NT2/D1 (cell line): ENCODE measurements around the gene PIK3R1.

Source experiments
- DNase-seq: peaks from one replicate; pipeline ENCODE4 v3.0.0-alpha.2; 2011; ENCODE audit warnings: low read depth, low spot score
- H3K27me3 ChIP-seq: 2 replicates; pipeline ENCODE4 v1.6.0; 2011; ENCODE audit warnings: mild to moderate bottlenecking; ENCODE audit not compliant: insufficient read length, insufficient read depth
- H3K36me3 ChIP-seq: 2 replicates; pipeline ENCODE4 v1.6.1; 2011; ENCODE audit warnings: mild to moderate bottlenecking, low read length, mixed read lengths; ENCODE audit not compliant: insufficient read depth, insufficient read length
- H3K4me1 ChIP-seq: 2 replicates; pipeline ENCODE4 v1.5.1; 2011; ENCODE audit not compliant: insufficient read depth, insufficient read length
- H3K4me3 ChIP-seq: 2 replicates; pipeline ENCODE4 v1.5.1; 2011; ENCODE audit warnings: low read depth; ENCODE audit not compliant: insufficient read length
- H3K9ac ChIP-seq: 2 replicates; pipeline ENCODE4 v1.6.0; 2011; ENCODE audit warnings: low read depth; ENCODE audit not compliant: insufficient read length
- H3K9me3 ChIP-seq: 2 replicates; pipeline ENCODE4 v1.5.1; 2011; ENCODE audit warnings: mild to moderate bottlenecking, low read length; ENCODE audit not compliant: insufficient read depth
- SUZ12 ChIP-seq: IDR thresholded peaks from 2 replicates; pipeline ENCODE4 v1.6.1; 2011; ENCODE audit not compliant: insufficient read length, insufficient read depth; ENCODE audit errors: extremely low read depth
- YY1 ChIP-seq: IDR thresholded peaks from 2 replicates; pipeline ENCODE4 v1.6.1; 2011; ENCODE audit not compliant: insufficient read length, insufficient read depth
- ZNF274 ChIP-seq: IDR thresholded peaks from 2 replicates; pipeline ENCODE4 v1.6.1; 2011; ENCODE audit warnings: mild to moderate bottlenecking, low read depth, low read length

Gene PIK3R1

DNA sequence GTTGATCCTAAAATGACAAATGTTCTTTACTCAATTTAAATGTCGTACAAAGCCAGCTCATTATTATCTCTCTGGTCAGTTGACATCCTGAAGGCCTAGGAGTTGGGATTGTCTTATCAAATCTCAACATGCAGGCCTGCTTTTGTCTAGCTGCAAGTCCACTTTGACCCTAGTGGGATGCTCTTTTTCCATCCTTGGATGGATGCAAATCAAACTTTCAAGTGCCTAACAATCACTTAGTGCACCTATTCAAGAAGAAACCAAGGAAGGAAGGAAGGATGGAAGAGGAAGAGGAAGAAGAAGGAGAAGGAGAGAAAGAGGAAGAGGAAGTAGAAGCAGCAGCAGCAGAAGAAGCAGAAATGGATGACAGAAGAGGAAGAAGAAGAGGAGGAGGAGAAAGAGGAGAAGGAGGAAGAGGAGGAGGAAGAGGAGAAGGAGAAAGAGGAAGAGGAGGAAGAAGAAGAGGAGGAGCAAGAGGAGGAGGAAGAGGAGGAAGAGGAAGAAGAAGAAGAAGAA lies 109.6 kb downstream of the PIK3R1 start:
- H3K9me3 ChIP-seq, result no peaks in the 10 kb centered on the region
- no peak overlapping the region for H3K9ac ChIP-seq
- TF ChIP-seq YY1 (no peak), ZNF274 (no peak), SUZ12 (no peak)
- DNase-seq, result no peak
- H3K4me1 ChIP-seq, result no peaks in the 10 kb centered on the region
- H3K36me3 ChIP-seq, result no peaks in the 10 kb centered on the region
- no peak overlapping the region for H3K4me3 ChIP-seq
- H3K27me3 ChIP-seq, result no peaks in the 10 kb centered on the region

DNA sequence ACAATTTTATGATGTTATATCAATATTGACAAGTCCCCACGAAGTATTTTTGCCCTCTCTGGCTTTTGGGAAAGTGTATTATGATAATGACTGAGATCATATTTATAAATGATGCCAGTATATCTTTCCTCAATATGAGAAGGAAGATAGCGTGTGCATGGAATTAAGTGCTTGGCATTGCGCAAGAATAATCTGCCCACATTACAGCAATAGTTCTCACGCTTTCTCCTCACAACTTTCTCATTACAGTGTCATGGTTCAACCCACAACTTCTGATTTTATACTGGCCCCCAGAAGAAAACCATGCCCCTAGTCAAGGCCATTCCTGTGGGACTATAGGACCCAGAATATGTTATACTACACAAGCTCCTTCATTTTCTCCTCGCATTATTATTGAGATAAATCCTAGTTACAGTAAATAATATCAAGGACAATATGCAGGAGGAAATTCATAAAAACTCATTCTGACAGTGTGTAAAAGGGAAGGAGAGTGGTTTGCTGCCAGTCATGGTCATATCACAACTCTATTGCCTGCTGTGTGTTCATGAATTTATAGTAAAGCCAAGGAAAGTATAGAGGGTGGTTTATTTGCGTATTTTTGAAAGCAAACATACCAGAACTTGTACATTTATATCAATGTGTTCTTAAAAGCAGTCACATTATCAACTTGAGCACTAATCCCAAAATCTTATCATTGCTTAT lies 114.1 kb downstream of the PIK3R1 start:
- H3K9ac ChIP-seq, result no peak overlapping the region
- H3K27me3 ChIP-seq, result no peaks in the 10 kb centered on the region
- H3K36me3 ChIP-seq, result no peaks in the 10 kb centered on the region
- no peaks in the 10 kb centered on the region for H3K9me3 ChIP-seq
- no peak for TF ChIP-seq ZNF274
- TF ChIP-seq YY1, result no peak
- no peak for TF ChIP-seq SUZ12
- H3K4me1 ChIP-seq, result no peaks in the 10 kb centered on the region
- no peak for DNase-seq
- H3K4me3 ChIP-seq, result no peak overlapping the region

DNA sequence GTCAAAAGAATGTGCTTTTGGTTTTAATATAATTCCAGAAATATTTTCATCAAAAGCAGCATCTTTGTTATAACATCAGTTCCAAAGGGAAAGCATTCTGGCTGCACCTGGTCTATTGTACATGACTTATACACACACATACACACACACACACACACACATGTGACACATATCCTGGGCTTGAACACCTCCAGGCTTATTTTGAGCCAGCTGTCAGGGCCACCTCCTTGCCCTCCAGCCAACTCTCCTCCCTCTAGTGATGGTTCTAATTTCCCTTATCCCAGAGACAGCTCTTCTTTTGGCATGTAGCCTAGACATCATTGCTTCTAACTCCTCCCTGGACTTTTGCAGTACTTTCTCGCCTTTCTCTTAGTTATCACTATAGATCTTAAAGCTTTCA lies 115.0 kb downstream of the PIK3R1 start:
- no peak overlapping the region for H3K9ac ChIP-seq
- DNase-seq, result no peak
- H3K9me3 ChIP-seq, result no peaks in the 10 kb centered on the region
- no peak for TF ChIP-seq ZNF274
- no peak for TF ChIP-seq SUZ12
- TF ChIP-seq YY1, result no peak
- no peaks in the 10 kb centered on the region for H3K36me3 ChIP-seq
- no peaks in the 10 kb centered on the region for H3K4me1 ChIP-seq
- H3K27me3 ChIP-seq, result no peaks in the 10 kb centered on the region
- no peak overlapping the region for H3K4me3 ChIP-seq

DNA sequence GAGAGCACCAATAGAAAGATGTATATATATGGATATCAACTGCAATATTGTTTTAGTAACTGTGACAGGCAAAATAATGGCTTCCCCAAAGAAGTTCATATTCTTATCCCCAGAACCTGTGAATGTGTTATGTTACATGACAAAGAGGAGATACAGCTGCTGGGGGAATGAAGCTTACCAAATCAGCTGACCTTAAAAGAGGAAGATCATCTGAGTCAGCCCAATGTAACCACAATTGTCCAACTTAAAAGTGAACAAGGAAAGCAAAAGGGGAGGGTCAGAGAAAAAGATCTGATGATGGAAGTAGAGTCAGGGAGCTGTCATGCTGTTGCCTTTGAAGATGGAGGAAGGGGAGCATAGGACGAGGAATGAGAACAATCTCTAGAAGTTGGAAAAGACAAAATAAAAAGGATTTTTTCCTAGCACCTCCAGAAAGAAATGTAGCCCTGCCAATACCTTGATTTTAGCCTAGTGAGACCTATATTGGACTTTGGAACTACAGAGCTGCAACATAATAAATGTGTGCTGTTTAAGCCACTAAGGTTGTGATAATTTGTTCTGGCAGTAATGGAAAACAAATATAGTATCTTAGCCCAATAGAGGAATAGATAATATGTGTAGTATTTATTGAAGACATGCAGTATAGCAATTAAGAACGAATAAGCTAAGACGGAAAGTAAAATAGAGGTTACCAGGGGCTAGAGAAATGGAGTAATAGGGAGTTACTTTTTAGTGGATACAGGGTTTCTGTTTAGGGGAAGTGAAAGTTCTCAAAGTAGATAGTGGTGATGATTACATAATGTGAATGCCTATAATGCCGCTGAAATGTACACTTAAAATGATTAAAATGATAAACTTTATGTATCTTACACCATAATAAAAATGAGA lies 115.9 kb downstream of the PIK3R1 start:
- Histone ChIP-seq H3K4me1 (no peaks in the 10 kb centered on the region), H3K9ac (no peak overlapping the region), H3K4me3 (no peak overlapping the region), H3K27me3 (no peaks in the 10 kb centered on the region), H3K36me3 (no peaks in the 10 kb centered on the region), H3K9me3 (no peaks in the 10 kb centered on the region)
- no peak for TF ChIP-seq SUZ12
- TF ChIP-seq YY1, result no peak
- TF ChIP-seq ZNF274, result no peak
- no peak for DNase-seq

DNA sequence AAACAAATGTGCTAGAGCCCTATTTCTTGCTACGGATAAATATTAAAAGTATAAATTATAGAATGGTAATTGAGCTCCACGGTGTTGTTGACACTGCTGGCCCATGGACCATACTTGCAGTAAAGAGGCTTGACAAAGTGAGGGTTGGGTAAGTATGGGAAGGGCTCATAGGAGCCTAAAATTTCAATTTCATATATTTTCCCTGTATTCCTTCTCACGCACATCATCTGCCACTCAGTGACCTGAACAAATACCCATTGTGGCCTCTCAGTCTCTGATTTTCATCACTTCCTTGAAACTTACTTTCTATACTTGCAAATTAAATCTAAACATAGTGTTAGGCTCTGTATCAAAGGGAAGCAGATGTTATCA lies 116.5 kb downstream of the PIK3R1 start:
- Histone ChIP-seq H3K9me3 (no peaks in the 10 kb centered on the region), H3K4me3 (no peak overlapping the region), H3K9ac (no peak overlapping the region), H3K4me1 (no peaks in the 10 kb centered on the region), H3K27me3 (no peaks in the 10 kb centered on the region), H3K36me3 (no peaks in the 10 kb centered on the region)
- DNase-seq, result no peak
- TF ChIP-seq ZNF274, result no peak
- TF ChIP-seq SUZ12, result no peak
- no peak for TF ChIP-seq YY1

DNA sequence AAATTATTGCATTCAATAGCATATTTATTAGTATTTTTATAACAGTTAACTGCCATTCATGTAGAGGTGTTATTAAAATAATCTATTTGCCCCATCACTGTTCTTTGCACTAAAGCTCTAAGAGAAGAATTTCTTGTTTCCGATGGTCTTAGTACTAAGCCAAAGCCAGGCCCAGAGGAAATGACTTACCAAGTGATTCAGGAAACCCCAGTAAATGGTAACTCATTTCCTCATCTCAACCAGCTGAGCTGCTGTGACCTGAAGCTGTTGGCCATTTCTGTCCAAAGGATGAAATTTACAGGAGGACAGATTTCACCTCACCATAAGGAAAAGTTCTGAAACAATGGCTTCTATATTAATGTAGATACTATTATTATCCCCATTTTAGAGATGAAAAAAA lies 117.0 kb downstream of the PIK3R1 start:
- no peaks in the 10 kb centered on the region for H3K4me1 ChIP-seq
- H3K9ac ChIP-seq, result no peak overlapping the region
- no peaks in the 10 kb centered on the region for H3K36me3 ChIP-seq
- no peak overlapping the region for H3K4me3 ChIP-seq
- no peak for TF ChIP-seq YY1
- TF ChIP-seq ZNF274, result no peak
- TF ChIP-seq SUZ12, result no peak
- DNase-seq, result no peak
- H3K9me3 ChIP-seq, result no peaks in the 10 kb centered on the region
- no peaks in the 10 kb centered on the region for H3K27me3 ChIP-seq
